ENCODE data around the gene RNF175.
"Not testable (repeated sequence)": the region's sequence is repeated elsewhere in the genome, so short reads cannot be mapped to it uniquely, and the experiment has no call there.

- not testable (repeated sequence) for TF ChIP-seq EZH2phosphoT487 (IDR thresholded peaks at IDR 0.05; ENCODE audit: low read length); CTCF (IDR thresholded peaks at IDR 0.05; ENCODE audit: low read length); EZH2 (optimal IDR thresholded peaks at IDR 0.05; ENCODE audit: low read depth, low read length)
Measured at GRCh38 chr4:153666505-153666904, 93.3 kb downstream of the RNF175 start.
